Activated naive CD4-positive, alpha-beta T cell (primary cell): ENCODE results near the gene ADAMTS13.
"Not testable (repeated sequence)": the region's sequence is repeated elsewhere in the genome, so short reads cannot be mapped to it uniquely, and the experiment has no call there.

Experiments used
- DNase-seq, 4 experiments: peaks; one replicate each; lab custom pipeline; 2025; lab: John Stamatoyannopoulos, UW

Gene ADAMTS13

GRCh38 chr9:133425049-133425632, 3.0 kb downstream of the ADAMTS13 start:
- no peak for DNase-seq

DNA sequence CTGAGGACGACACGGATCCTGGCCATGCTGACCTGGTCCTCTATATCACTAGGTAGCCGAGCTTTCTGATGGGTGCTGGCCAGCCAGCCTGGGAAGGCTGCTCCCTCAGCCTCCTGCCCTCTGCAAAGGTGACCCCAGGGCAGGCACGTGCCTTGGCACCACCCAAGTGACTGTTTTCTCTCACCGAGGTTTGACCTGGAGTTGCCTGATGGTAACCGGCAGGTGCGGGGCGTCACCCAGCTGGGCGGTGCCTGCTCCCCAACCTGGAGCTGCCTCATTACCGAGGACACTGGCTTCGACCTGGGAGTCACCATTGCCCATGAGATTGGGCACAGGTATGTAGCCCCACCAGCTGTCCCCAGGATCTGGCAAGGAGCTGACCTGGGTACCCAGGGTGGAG, 3.8 kb downstream of the ADAMTS13 start:
- no peak for DNase-seq

DNA sequence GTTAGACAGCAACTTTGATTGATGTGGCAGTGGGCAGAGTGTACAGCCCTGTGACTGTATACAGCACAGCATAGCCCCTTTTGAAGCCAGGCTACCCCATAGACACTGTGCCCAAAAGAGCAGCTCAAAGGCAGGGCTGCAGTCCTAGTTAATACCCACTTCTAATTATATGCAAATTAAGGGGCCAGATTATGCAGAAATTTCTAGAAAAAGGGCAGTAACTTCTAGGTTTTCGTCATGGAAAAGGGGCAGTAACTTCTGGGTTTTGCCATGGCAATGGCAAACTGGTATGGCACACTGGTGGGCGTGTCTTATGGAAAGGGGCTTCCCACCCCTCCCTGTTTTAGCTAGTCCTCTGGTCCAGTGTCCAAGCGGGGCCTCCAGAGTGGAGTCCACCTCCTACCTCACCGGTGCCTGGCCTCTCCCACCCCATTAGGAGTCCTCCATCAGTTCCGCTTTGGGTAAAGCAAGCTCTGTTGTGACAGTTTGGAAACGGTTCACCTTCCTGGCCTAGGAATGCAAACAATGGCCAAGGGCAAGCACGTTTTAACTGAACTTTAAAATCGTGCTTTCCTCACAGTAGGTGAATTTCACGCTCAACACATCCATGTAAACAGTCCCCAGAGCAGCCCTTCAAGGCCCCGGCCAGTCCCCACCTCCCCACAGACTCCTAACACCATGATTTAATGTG, 5.6 kb downstream of the ADAMTS13 start:
- DNase-seq: no peak

DNA sequence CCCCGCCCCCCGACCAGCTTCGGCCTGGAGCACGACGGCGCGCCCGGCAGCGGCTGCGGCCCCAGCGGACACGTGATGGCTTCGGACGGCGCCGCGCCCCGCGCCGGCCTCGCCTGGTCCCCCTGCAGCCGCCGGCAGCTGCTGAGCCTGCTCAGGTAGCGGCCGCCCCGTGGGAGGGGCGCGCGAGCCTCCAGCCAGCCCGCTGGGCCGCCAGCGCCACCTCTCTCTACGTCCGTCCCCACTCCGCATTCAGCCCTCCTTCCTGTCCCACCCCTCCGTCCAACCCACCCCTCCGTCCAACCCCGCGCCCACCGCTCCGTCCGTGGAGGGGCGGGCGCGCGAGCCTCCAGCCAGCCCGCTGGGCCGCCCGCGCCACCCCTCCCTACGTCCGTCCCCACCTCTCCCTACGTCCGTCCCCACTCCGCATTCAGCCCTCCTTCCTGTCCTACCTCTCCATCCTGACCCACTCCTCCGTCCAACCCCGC, 6.5 kb downstream of the ADAMTS13 start:
- no peak for DNase-seq

- DNase-seq: no peak
Measured at GRCh38 chr9:133429214-133429613, 7.0 kb downstream of the ADAMTS13 start.

DNA sequence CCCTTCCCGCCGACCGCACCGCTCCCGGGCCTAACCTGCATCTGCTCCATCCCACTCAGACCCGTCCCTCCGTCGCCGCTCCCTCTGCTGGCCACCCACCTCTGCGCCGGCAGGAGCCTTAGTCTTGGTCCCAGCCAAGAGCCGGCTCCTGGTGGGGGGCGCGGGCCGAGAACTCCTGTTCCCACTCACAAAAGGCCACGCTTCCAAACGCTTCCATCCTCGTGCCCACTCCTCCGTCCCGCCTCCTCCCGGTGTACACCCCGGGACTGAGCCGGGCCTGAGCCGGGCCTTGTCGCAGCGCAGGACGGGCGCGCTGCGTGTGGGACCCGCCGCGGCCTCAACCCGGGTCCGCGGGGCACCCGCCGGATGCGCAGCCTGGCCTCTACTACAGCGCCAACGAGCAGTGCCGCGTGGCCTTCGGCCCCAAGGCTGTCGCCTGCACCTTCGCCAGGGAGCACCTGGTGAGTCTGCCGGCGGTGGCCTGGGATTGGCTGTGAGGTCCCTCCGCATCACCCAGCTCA, 7.5 kb downstream of the ADAMTS13 start:
- DNase-seq: peak in 1 of 4 experiments; percentile 5

GRCh38 chr9:133430244-133430643, 8.1 kb downstream of the ADAMTS13 start:
- DNase-seq: no peak

DNA sequence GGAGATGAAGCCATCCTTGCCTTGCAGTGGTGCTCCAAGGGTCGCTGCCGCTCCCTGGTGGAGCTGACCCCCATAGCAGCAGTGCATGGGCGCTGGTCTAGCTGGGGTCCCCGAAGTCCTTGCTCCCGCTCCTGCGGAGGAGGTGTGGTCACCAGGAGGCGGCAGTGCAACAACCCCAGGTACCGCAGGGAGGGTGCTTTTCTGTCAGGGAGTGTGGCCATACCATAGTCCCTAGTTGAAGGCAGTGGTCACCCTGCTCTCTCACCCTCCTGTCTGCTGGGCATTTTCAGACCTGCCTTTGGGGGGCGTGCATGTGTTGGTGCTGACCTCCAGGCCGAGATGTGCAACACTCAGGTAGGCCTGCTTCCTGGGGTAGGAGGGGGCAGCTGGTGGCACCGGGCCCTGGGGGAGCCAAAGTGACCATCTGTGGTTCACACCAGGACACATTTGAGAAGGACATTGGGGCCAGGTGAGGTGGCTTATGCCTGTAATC, 11.2 kb downstream of the ADAMTS13 start:
- DNase-seq: no peak

- DNase-seq: no peak
Measured at GRCh38 chr9:133436681-133437080, 14.5 kb downstream of the ADAMTS13 start.

DNA sequence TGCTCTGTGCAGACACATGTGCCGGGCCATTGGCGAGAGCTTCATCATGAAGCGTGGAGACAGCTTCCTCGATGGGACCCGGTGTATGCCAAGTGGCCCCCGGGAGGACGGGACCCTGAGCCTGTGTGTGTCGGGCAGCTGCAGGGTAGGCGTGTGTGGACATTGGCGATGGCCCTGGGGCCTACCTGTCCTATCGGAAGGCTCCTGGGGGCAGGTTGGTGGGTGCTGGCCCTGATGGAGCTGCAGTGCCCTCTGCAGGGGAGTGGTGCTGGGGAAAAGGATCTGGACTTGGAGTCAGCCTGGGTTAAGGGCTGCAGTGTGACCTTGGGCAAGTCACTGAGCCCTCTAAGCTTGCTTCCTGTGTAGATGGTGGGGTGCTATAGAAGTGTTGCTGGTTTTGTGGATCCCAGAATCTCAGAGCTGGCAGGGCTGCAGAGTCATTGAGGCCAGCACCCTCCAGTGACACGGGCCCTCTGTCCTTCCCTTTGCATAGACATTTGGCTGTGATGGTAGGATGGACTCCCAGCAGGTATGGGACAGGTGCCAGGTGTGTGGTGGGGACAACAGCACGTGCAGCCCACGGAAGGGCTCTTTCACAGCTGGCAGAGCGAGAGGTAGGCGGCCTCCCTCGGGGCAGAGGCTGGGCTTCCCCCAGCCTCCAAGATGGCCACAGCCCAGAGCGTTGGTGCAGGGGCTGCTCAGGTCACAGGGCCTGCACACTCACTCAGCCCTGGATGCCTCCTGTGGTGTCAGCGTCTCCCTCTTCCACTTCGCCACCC, 15.8 kb downstream of the ADAMTS13 start:
- no peak for DNase-seq

DNA sequence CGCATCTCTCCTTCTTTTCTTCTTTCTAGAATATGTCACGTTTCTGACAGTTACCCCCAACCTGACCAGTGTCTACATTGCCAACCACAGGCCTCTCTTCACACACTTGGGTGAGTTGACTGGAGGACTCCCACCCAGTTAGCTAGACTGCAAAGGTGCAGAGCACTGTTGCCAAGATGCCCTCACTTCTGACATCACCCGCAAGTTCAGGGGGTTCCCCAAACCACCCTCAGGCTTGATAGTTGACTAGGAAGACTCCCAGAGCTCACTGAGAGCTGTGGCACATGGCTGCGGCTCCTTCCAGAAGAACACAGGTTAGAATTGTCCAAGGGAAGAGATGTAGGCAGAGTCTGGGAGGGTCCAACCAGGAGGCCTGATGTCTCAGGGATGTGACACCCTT, 17.2 kb downstream of the ADAMTS13 start:
- no peak for DNase-seq

DNA sequence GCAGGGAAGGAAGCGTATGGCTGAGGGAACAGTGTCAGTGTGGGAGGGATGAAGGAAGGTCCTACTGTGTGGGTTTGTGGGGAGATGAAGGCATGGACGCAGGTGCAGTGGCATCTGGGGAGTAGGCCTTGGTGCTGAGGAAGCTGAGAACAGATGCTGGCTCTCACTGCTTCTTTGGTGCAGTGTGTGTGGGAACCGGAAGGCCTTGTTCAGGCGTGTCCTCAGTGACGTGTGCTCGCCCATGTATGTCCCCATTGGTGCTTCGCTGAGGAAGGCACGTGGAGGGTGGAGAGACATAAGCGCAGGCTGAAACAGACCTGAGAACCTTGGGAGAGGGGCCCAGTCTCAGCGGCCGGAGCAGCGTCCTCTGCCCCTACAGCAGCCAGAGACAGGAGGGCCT, 18.7 kb downstream of the ADAMTS13 start:
- DNase-seq: no peak

GRCh38 chr9:133441571-133441970, 19.4 kb downstream of the ADAMTS13 start:
- DNase-seq: no peak

DNA sequence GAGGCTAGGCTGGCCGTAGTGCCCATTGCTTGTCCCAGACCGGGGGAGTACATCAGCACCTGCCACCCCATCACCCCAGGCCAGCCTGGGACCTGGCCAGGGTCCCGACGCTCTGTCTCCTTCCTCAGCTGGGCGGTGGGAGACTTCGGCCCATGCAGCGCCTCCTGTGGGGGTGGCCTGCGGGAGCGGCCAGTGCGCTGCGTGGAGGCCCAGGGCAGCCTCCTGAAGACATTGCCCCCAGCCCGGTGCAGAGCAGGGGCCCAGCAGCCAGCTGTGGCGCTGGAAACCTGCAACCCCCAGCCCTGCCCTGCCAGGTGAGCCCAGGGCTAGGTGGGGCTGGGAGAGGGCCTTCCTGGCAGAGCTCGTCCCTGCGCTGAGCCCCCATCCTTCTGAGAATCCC, 21.1 kb downstream of the ADAMTS13 start:
- no peak for DNase-seq

GRCh38 chr9:133443982-133444381, 21.8 kb downstream of the ADAMTS13 start:
- DNase-seq: no peak

DNA sequence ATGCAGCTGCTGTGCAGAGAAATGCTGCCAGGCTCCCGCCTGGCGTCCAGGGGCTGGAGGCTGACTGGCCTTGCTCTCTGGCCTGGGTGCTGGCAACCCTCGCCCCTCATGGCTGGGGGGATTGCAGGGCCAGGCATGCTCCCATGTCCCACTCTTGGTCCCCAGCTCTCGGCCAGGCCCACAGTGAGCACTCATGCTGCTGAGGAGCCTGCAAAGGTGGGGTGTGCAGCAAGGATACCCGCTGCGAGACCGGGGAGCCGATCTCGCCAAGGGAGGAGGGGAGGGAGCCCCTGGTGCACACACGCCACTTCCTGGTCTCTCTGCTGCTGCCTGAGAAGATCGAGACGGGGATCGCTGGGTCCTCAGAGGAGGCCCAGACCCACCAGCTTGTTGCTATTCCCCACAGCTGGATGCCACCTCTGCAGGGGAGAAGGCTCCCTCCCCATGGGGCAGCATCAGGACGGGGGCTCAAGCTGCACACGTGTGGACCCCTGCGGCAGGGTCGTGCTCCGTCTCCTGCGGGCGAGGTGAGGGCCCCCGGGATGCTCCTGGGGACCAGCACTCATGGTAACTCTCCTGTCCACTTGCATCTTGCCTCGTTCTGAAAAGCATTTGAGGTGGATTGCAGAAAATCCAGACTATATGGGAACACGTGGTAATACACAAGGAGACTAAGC, 23.3 kb downstream of the ADAMTS13 start:
- DNase-seq: no peak

DNA sequence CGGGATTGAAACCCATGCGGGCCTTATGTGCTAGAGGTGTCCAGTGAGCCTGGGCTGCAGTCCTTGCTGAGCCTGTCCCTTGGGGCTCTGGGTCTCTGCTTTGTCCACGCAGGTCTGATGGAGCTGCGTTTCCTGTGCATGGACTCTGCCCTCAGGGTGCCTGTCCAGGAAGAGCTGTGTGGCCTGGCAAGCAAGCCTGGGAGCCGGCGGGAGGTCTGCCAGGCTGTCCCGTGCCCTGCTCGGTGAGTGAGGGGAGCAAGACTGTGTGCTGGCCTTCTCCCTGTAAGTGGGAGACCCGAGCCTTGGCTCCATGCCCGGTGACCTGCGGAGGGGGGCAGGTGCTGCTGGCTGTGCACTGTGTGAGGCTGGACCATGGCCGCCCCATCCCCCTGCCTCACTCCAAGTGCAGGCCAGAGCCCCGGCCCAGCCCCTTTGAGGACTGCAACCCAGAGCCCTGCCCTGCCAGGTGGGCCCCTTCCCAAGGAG, 26.4 kb downstream of the ADAMTS13 start:
- DNase-seq: no peak

DNA sequence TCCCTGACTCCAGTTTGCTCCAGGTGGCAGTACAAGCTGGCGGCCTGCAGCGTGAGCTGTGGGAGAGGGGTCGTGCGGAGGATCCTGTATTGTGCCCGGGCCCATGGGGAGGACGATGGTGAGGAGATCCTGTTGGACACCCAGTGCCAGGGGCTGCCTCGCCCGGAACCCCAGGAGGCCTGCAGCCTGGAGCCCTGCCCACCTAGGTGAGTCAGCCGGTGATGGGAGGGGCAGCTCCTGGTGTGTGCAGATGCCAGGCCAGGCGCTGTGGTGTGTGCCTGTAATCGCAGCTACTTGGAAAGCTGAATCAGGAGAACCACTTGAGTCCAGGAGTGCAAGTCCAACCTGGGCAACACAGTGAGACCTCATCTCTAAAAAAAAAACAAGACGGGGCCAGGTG, 27.6 kb downstream of the ADAMTS13 start:
- DNase-seq: no peak

GRCh38 chr9:133451865-133452264, 29.7 kb downstream of the ADAMTS13 start:
- not testable (repeated sequence) for DNase-seq

GRCh38 chr9:133452562-133452961, 30.4 kb downstream of the ADAMTS13 start:
- DNase-seq: no peak

DNA sequence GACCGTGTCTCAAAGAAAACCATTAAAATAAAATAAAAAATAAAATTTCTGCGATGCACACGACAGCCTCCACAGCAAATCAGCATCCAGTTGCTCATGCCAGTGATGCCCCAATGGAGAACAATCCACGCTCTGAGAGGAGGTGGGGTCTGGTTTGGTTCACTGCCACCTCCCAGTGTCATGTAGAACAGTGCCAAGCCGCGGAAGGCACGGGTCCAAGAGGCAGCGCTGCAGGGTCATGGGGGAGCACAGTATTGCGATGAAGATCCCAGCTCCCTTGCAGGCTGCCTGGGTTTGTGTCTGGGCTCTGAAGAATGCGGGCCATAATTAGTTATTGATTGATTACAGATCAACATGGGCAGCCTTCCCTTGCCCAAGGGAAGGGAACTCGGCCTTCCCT, 31.5 kb downstream of the ADAMTS13 start:
- DNase-seq: no peak

DNA sequence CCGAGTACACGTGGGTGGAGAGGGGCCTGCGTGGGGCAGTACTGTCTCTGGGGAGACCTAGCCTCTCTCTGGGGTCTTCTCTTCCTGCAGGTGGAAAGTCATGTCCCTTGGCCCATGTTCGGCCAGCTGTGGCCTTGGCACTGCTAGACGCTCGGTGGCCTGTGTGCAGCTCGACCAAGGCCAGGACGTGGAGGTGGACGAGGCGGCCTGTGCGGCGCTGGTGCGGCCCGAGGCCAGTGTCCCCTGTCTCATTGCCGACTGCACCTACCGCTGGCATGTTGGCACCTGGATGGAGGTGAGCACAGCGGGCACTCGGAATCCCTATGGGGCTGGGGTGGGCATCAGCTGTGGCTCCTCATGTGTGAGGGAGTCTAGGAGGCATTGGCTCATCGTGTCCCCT, 32.2 kb downstream of the ADAMTS13 start:
- DNase-seq: no peak
